ENCODE results near the gene ZNF790.

- no peak for TF ChIP-seq POLR2A (IDR thresholded peaks at IDR 0.05; ENCODE audit: low read depth, low read length)
- TF ChIP-seq POLR2AphosphoS5 (IDR thresholded peaks at IDR 0.05; ENCODE audit: low read depth, low read length), result no peak
Measured at GRCh38 chr19:36796714-36796992, 41.5 kb downstream of the ZNF790 start.

All from GM12891 (cell line).